Measurements from ENCODE around the gene MAGI2. TPM values are rescaled to one million over a fixed set of nuclear protein-coding genes. Genes with fewer than 3 reads are reported as not detected.

MAGI2 gene
- total and polyA plus RNA-seq, 8 donors, result 6.1 to 9.2 (median 7.1) TPM

- Histone ChIP-seq H3K4me3 (no peak overlapping the region), H3K27ac (no peak overlapping the region), H3K4me1 (peaks cover 0 to 2% of the 10 kb centered on the region in 2 donors), H3K27me3 (no peaks in the 10 kb centered on the region), H3K9me3 (no peaks in the 10 kb centered on the region), H3K36me3 (no peaks in the 10 kb centered on the region)
- no peak for ATAC-seq
- no peak for TF ChIP-seq CTCF (IDR thresholded peaks at IDR 0.05)
- intact Hi-C loops (cut with DNase I), result no loop called here
- DNase-seq, result no peak
Observed at GRCh38 chr7:78223598-78223997, 1229.9 kb downstream of the MAGI2 start.

- Histone ChIP-seq H3K9me3 (no peaks in the 10 kb centered on the region), H3K27me3 (no peaks in the 10 kb centered on the region), H3K27ac (no peak overlapping the region), H3K4me1 (peaks cover 0 to 2% of the 10 kb centered on the region in 2 donors), H3K4me3 (no peak overlapping the region), H3K36me3 (no peaks in the 10 kb centered on the region)
- DNase-seq (peak in 2 of 4 donors; percentile 50 to 54), ATAC-seq (peak; percentile 32)
- TF ChIP-seq CTCF (IDR thresholded peaks at IDR 0.05), result no peak
- intact Hi-C loops (cut with DNase I), result no loop called here
Observed at GRCh38 chr7:78222001-78222751, 1231.3 kb downstream of the MAGI2 start.

GRCh38 chr7:78220754-78221153 lies 1232.7 kb downstream of the MAGI2 start:
- no peak for ATAC-seq
- Histone ChIP-seq H3K36me3 (no peaks in the 10 kb centered on the region), H3K4me3 (no peak overlapping the region), H3K4me1 (peaks cover 0 to 2% of the 10 kb centered on the region in 2 donors), H3K27ac (no peak overlapping the region), H3K27me3 (no peaks in the 10 kb centered on the region), H3K9me3 (no peaks in the 10 kb centered on the region)
- intact Hi-C loops (cut with DNase I), result no loop called here
- no peak for TF ChIP-seq CTCF (IDR thresholded peaks at IDR 0.05)
- no peak for DNase-seq

- DNase-seq, result no peak
- Histone ChIP-seq H3K9me3 (no peaks in the 10 kb centered on the region), H3K4me1 (peaks cover 0 to 2% of the 10 kb centered on the region in 2 donors), H3K36me3 (no peaks in the 10 kb centered on the region), H3K27ac (no peak overlapping the region), H3K27me3 (no peaks in the 10 kb centered on the region), H3K4me3 (no peak overlapping the region)
- intact Hi-C loops (cut with DNase I), result no loop called here
- no peak for ATAC-seq
- TF ChIP-seq CTCF (IDR thresholded peaks at IDR 0.05), result no peak
Observed at GRCh38 chr7:78218876-78219275, 1234.6 kb downstream of the MAGI2 start.

- ATAC-seq (no peak), DNase-seq (no peak)
- Histone ChIP-seq H3K9me3 (no peaks in the 10 kb centered on the region), H3K27me3 (no peaks in the 10 kb centered on the region), H3K4me3 (no peak overlapping the region), H3K4me1 (peaks cover 0 to 2% of the 10 kb centered on the region in 2 donors), H3K27ac (no peak overlapping the region), H3K36me3 (no peaks in the 10 kb centered on the region)
- intact Hi-C loops (cut with DNase I), result no loop called here
- no peak for TF ChIP-seq CTCF (IDR thresholded peaks at IDR 0.05)
Observed at GRCh38 chr7:78218051-78218450, 1235.4 kb downstream of the MAGI2 start.

Data from left lung (tissue), 10 donors.